WERI-Rb-1 (cell line): ENCODE data around the gene ARHGEF12.

Source experiments
- DNase-seq: peaks from one replicate; pipeline ENCODE4 v3.0.0-alpha.2; 2020
- H3K27ac ChIP-seq: fragments of 250-450 bp; sonication (Bioruptor Pico); 2 replicates; pipeline ENCODE4 v1.5.1; 2020; ENCODE audit warnings: mild to moderate bottlenecking, moderate library complexity
- H3K27me3 ChIP-seq: fragments of 250-450 bp; sonication (Bioruptor Pico); 2 replicates; pipeline ENCODE4 v1.5.1; 2021; ENCODE audit warnings: mild to moderate bottlenecking, low read depth, moderate library complexity; ENCODE audit not compliant: insufficient read depth, severe bottlenecking
- H3K36me3 ChIP-seq: fragments of 250-450 bp; sonication (Bioruptor Pico); 2 replicates; pipeline ENCODE4 v1.5.1; 2020; ENCODE audit warnings: mild to moderate bottlenecking, moderate library complexity
- H3K4me3 ChIP-seq: 2 replicates; pipeline ENCODE4 v1.5.1; 2011; ENCODE audit warnings: low read depth, mild to moderate bottlenecking, control low read depth, low read length
- H3K9me3 ChIP-seq: fragments of 250-450 bp; sonication (Bioruptor Pico); 2 replicates; pipeline ENCODE4 v1.5.1; 2021; ENCODE audit warnings: mild to moderate bottlenecking, moderate library complexity; ENCODE audit not compliant: severe bottlenecking
- CTCF ChIP-seq: IDR thresholded peaks from 2 replicates; pipeline ENCODE4 v1.5.1; 2011; ENCODE audit warnings: low read depth, mild to moderate bottlenecking, control low read depth, inconsistent platforms, low read length

Gene ARHGEF12

GRCh38 chr11:120375076-120375475 is 38.9 kb downstream of the ARHGEF12 start:
- H3K36me3 ChIP-seq: no peaks in the 10 kb centered on the region
- H3K27me3 ChIP-seq: no peaks in the 10 kb centered on the region
- no peaks in the 10 kb centered on the region for H3K9me3 ChIP-seq
- no peak for DNase-seq
- no peak overlapping the region for H3K27ac ChIP-seq
- no peak overlapping the region for H3K4me3 ChIP-seq
- TF ChIP-seq CTCF: no peak

- no peak overlapping the region for H3K27ac ChIP-seq
- no peak for DNase-seq
- TF ChIP-seq CTCF: no peak
Observed at GRCh38 chr11:120376547-120377182, 40.5 kb downstream of the ARHGEF12 start.

GRCh38 chr11:120378474-120378873 is 42.3 kb downstream of the ARHGEF12 start:
- DNase-seq: no peak
- Histone ChIP-seq H3K9me3 (peaks cover 2% of the 10 kb centered on the region), H3K36me3 (no peaks in the 10 kb centered on the region), H3K4me3 (no peak overlapping the region), H3K27ac (no peak overlapping the region), H3K27me3 (no peaks in the 10 kb centered on the region)
- no peak for TF ChIP-seq CTCF

More at GRCh38 chr11:120376547-120377182, 40.5 kb downstream of the ARHGEF12 start:
- no peaks in the 10 kb centered on the region for H3K27me3 ChIP-seq
- H3K4me3 ChIP-seq: no peak overlapping the region
- no peaks in the 10 kb centered on the region for H3K9me3 ChIP-seq
- no peaks in the 10 kb centered on the region for H3K36me3 ChIP-seq

GRCh38 chr11:120381401-120381800 is 45.2 kb downstream of the ARHGEF12 start:
- Histone ChIP-seq H3K4me3 (no peak overlapping the region), H3K9me3 (peaks cover 3% of the 10 kb centered on the region), H3K27me3 (no peaks in the 10 kb centered on the region), H3K36me3 (no peaks in the 10 kb centered on the region), H3K27ac (no peak overlapping the region)
- DNase-seq: no peak
- no peak for TF ChIP-seq CTCF

- no peak overlapping the region for H3K4me3 ChIP-seq
Observed at GRCh38 chr11:120383518-120384155, 47.4 kb downstream of the ARHGEF12 start.

More at GRCh38 chr11:120383518-120384155, 47.4 kb downstream of the ARHGEF12 start:
- H3K9me3 ChIP-seq: peaks cover 3% of the 10 kb centered on the region
- no peak for TF ChIP-seq CTCF
- no peak overlapping the region for H3K27ac ChIP-seq
- no peaks in the 10 kb centered on the region for H3K36me3 ChIP-seq
- no peaks in the 10 kb centered on the region for H3K27me3 ChIP-seq
- no peak for DNase-seq
